ENCODE measurements around the gene TBX1.

The TBX1 gene

DNA sequence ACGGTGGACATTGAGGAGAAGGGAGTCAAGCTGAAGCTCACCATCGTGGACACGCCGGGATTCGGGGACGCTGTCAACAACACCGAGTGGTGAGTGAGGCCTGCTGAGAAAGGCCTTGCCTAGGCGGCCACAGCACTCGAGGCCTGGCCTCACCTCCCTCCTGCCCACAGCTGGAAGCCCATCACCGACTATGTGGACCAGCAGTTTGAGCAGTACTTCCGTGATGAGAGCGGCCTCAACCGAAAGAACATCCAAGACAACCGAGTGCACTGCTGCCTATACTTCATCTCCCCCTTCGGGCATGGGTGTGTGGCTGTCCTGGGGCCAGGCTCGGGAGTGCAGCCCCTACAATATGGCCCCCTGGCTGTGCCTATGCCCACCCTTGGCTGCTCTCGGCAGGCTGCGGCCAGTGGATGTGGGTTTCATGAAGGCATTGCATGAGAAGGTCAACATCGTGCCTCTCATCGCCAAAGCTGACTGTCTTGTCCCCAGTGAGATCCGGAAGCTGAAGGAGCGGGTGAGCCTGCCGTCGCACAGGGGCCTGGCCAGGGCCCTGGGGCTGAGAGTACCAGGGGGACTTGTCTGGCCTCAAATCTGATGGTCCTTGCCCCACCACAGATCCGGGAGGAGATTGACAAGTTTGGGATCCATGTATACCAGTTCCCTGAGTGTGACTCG, 40.3 kb upstream of the TBX1 start:
- no peak overlapping the region for H3K9ac ChIP-seq (ENCODE audit: low read length)
- no peak overlapping the region for H3K4ac ChIP-seq (ENCODE audit: low read depth, low read length)
- no peak overlapping the region for H3K23ac ChIP-seq (ENCODE audit: low read length)
- no peak for DNase-seq
- peaks cover 80% of the 10 kb centered on the region for H3K27me3 ChIP-seq (ENCODE audit: insufficient read depth, low read length)
- H3K27ac ChIP-seq (ENCODE audit: low read depth, low read length): no peak overlapping the region
- no peak overlapping the region for H2BK12ac ChIP-seq (ENCODE audit: low read length)
- no peak overlapping the region for H2AFZ ChIP-seq (ENCODE audit: insufficient read depth, low read length, poor library complexity)
- no peak overlapping the region for H4K12ac ChIP-seq (ENCODE audit: low read depth, low read length)
- H3K4me3 ChIP-seq (ENCODE audit: low read depth, low read length): no peak overlapping the region
- H4K8ac ChIP-seq (ENCODE audit: low read depth, low read length): no peak overlapping the region
- H3K9me3 ChIP-seq (ENCODE audit: insufficient read depth, low read depth, low read length): peaks cover 35% of the 10 kb centered on the region
- no peaks in the 10 kb centered on the region for H3K36me3 ChIP-seq (ENCODE audit: control insufficient read depth in 1 of 2, insufficient read depth in 2 of 2, low read length in 2 of 2)
- H4K91ac ChIP-seq (ENCODE audit: low read depth, low read length): no peak overlapping the region
- H2BK120ac ChIP-seq (ENCODE audit: insufficient read depth, low read length, poor library complexity): no peak overlapping the region
- no peak overlapping the region for H2BK5ac ChIP-seq (ENCODE audit: low read depth, low read length, poor library complexity)
- WGBS (ENCODE audit: extremely low coverage, insufficient coverage, insufficient read length): no CpG with 5 or more reads among the region's 26 CpGs
- H3K4me1 ChIP-seq (ENCODE audit: control insufficient read depth in 1 of 2, insufficient read depth in 2 of 2, low read length in 2 of 2): peaks cover 20 to 22% of the 10 kb centered on the region in 2 experiments
- H3K18ac ChIP-seq (ENCODE audit: low read length): no peak overlapping the region
- H3K79me1 ChIP-seq (ENCODE audit: low read length): no peaks in the 10 kb centered on the region
- H2AK5ac ChIP-seq (ENCODE audit: low read length): no peak overlapping the region
- H3K4me2 ChIP-seq (ENCODE audit: low read length): no peak overlapping the region
- H3K14ac ChIP-seq (ENCODE audit: low read length): no peak overlapping the region
- no peaks in the 10 kb centered on the region for H3K79me2 ChIP-seq (ENCODE audit: control insufficient read depth, insufficient read depth, low read length, poor library complexity)

DNA sequence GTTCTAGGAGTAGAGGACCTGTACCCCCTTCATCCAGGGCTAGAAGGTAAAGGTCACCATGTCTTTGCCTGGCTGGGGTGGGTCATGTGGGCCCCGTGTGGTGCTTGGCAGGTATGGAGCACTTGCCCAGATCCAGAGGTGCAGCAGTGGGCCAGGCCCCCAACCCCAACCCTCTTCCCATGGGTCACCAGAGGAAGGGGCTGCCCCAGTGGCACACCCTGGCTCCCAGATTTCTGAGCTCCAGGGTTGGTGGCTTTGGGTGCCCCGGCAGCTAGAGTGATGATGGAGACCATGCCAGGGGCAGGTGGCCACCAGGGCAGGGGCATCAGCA, 39.6 kb upstream of the TBX1 start:
- Histone ChIP-seq H2BK12ac (ENCODE audit: low read length) (no peak overlapping the region), H4K91ac (ENCODE audit: low read depth, low read length) (no peak overlapping the region), H3K4me2 (ENCODE audit: low read length) (no peak overlapping the region), H3K79me2 (ENCODE audit: control insufficient read depth, insufficient read depth, low read length, poor library complexity) (no peaks in the 10 kb centered on the region), H2AFZ (ENCODE audit: insufficient read depth, low read length, poor library complexity) (no peak overlapping the region), H3K14ac (ENCODE audit: low read length) (no peak overlapping the region), H3K18ac (ENCODE audit: low read length) (no peak overlapping the region), H3K79me1 (ENCODE audit: low read length) (no peaks in the 10 kb centered on the region), H3K4ac (ENCODE audit: low read depth, low read length) (no peak overlapping the region), H4K12ac (ENCODE audit: low read depth, low read length) (no peak overlapping the region), H3K9me3 (ENCODE audit: insufficient read depth, low read depth, low read length) (peaks cover 40% of the 10 kb centered on the region), H3K27ac (ENCODE audit: low read depth, low read length) (no peak overlapping the region), H3K4me1 (ENCODE audit: control insufficient read depth in 1 of 2, insufficient read depth in 2 of 2, low read length in 2 of 2) (peaks cover 20 to 22% of the 10 kb centered on the region in 2 experiments), H3K9ac (ENCODE audit: low read length) (no peak overlapping the region), H3K36me3 (ENCODE audit: control insufficient read depth in 1 of 2, insufficient read depth in 2 of 2, low read length in 2 of 2) (no peaks in the 10 kb centered on the region), H2AK5ac (ENCODE audit: low read length) (no peak overlapping the region), H3K4me3 (ENCODE audit: low read depth, low read length) (no peak overlapping the region), H2BK120ac (ENCODE audit: insufficient read depth, low read length, poor library complexity) (no peak overlapping the region), H3K27me3 (ENCODE audit: insufficient read depth, low read length) (peaks cover 78% of the 10 kb centered on the region), H3K23ac (ENCODE audit: low read length) (no peak overlapping the region), H4K8ac (ENCODE audit: low read depth, low read length) (no peak overlapping the region), H2BK5ac (ENCODE audit: low read depth, low read length, poor library complexity) (no peak overlapping the region)
- no peak for DNase-seq
- WGBS (ENCODE audit: extremely low coverage, insufficient coverage, insufficient read length): no CpG with 5 or more reads among the region's 2 CpGs

DNA sequence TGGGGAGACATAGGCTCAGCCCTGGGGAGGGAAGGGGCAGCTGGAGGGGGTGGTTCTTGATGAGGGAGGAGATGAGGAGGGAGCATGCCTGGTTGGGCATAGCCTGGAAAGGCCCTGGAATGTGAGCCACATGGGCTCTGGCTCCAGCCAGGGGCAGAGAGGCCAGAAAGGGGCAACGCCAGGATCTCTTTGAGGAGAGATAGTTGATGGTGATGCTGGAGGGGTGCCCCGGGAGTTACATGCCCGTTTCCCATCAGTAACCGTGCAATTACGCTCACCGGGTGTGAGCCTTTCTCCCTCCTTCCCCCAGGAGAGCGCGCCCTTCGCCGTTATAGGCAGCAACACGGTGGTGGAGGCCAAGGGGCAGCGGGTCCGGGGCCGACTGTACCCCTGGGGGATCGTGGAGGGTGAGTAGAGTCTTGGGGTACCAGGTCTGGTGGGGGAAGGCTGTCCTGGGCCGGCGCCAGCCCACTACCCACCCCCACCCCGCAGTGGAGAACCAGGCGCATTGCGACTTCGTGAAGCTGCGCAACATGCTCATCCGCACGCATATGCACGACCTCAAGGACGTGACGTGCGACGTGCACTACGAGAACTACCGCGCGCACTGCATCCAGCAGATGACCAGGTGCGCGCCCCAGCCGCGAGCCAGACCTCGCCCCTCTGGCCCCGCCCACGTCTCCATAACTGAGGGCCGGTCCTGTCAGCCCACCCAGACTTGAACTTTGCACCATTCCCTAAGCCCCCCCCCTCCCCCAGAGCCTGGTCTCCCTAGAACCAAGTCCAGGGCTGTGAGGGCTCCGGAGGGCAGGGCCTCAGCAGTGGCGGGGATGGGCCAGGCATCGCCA, 39.0 kb upstream of the TBX1 start:
- peak overlapping the region; percentile 3 for H3K4me3 ChIP-seq (ENCODE audit: low read depth, low read length)
- no peak overlapping the region for H3K27ac ChIP-seq (ENCODE audit: low read depth, low read length)
- no peak overlapping the region for H3K23ac ChIP-seq (ENCODE audit: low read length)
- no peak overlapping the region for H2AK5ac ChIP-seq (ENCODE audit: low read length)
- H3K4me1 ChIP-seq (ENCODE audit: control insufficient read depth in 1 of 2, insufficient read depth in 2 of 2, low read length in 2 of 2): peaks cover 20 to 22% of the 10 kb centered on the region in 2 experiments
- no peak overlapping the region for H3K18ac ChIP-seq (ENCODE audit: low read length)
- no peak overlapping the region for H3K4ac ChIP-seq (ENCODE audit: low read depth, low read length)
- peaks cover 82% of the 10 kb centered on the region for H3K27me3 ChIP-seq (ENCODE audit: insufficient read depth, low read length)
- no peak overlapping the region for H4K12ac ChIP-seq (ENCODE audit: low read depth, low read length)
- no peak overlapping the region for H3K9ac ChIP-seq (ENCODE audit: low read length)
- H3K79me1 ChIP-seq (ENCODE audit: low read length): no peaks in the 10 kb centered on the region
- no peak overlapping the region for H2BK120ac ChIP-seq (ENCODE audit: insufficient read depth, low read length, poor library complexity)
- no peak overlapping the region for H2BK12ac ChIP-seq (ENCODE audit: low read length)
- no peak overlapping the region for H3K14ac ChIP-seq (ENCODE audit: low read length)
- no peaks in the 10 kb centered on the region for H3K36me3 ChIP-seq (ENCODE audit: control insufficient read depth in 1 of 2, insufficient read depth in 2 of 2, low read length in 2 of 2)
- H3K79me2 ChIP-seq (ENCODE audit: control insufficient read depth, insufficient read depth, low read length, poor library complexity): no peaks in the 10 kb centered on the region
- WGBS (ENCODE audit: extremely low coverage, insufficient coverage, insufficient read length): no CpG with 5 or more reads among the region's 44 CpGs
- no peak for DNase-seq
- no peak overlapping the region for H3K4me2 ChIP-seq (ENCODE audit: low read length)
- H2BK5ac ChIP-seq (ENCODE audit: low read depth, low read length, poor library complexity): no peak overlapping the region
- peaks cover 45% of the 10 kb centered on the region for H3K9me3 ChIP-seq (ENCODE audit: insufficient read depth, low read depth, low read length)
- H4K91ac ChIP-seq (ENCODE audit: low read depth, low read length): no peak overlapping the region
- no peak overlapping the region for H4K8ac ChIP-seq (ENCODE audit: low read depth, low read length)
- H2AFZ ChIP-seq (ENCODE audit: insufficient read depth, low read length, poor library complexity): no peak overlapping the region

DNA sequence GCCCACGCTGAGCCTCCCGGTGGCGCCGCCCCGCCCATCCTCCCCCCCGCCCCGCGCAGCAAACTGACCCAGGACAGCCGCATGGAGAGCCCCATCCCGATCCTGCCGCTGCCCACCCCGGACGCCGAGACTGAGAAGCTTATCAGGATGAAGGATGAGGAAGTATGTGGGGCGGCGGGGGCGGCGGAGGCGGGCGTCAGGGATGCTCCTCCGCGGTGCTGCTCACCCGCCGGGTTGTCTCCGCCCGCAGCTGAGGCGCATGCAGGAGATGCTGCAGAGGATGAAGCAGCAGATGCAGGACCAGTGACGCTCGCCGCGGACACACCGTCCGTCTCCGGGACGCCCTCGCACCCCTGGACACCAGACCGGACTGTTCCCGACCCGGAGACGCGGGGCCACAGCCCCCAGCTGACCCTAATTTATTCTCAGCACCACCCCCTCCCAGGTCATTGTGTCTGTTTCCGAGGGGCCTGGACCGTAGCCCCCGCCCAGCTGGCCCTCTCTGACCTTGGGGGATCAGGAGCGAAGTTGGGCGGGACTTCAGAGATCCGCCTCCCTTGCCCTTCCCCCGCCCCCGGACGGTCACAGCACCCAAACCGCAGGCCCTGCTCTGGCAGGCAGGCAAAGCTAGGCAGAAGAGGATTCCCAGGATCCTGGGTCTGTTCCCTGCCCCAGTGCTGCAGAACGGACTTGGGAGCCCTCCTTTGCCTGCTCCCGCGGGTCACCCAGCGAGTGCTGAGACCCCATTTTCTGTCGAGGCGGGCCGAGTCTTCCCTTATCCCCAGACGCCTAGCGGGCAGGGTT, 38.2 kb upstream of the TBX1 start:
- H3K9ac ChIP-seq (ENCODE audit: low read length): no peak overlapping the region
- H2BK12ac ChIP-seq (ENCODE audit: low read length): no peak overlapping the region
- H3K79me1 ChIP-seq (ENCODE audit: low read length): no peaks in the 10 kb centered on the region
- no peak overlapping the region for H4K12ac ChIP-seq (ENCODE audit: low read depth, low read length)
- no peak overlapping the region for H3K23ac ChIP-seq (ENCODE audit: low read length)
- no peak overlapping the region for H3K4me3 ChIP-seq (ENCODE audit: low read depth, low read length)
- no peak overlapping the region for H3K4ac ChIP-seq (ENCODE audit: low read depth, low read length)
- no peak overlapping the region for H2AFZ ChIP-seq (ENCODE audit: insufficient read depth, low read length, poor library complexity)
- H2AK5ac ChIP-seq (ENCODE audit: low read length): no peak overlapping the region
- H2BK120ac ChIP-seq (ENCODE audit: insufficient read depth, low read length, poor library complexity): no peak overlapping the region
- H3K9me3 ChIP-seq (ENCODE audit: insufficient read depth, low read depth, low read length): peaks cover 53% of the 10 kb centered on the region
- no peak overlapping the region for H3K14ac ChIP-seq (ENCODE audit: low read length)
- H3K4me1 ChIP-seq (ENCODE audit: control insufficient read depth in 1 of 2, insufficient read depth in 2 of 2, low read length in 2 of 2): peaks cover 20 to 22% of the 10 kb centered on the region in 2 experiments
- H4K8ac ChIP-seq (ENCODE audit: low read depth, low read length): no peak overlapping the region
- H2BK5ac ChIP-seq (ENCODE audit: low read depth, low read length, poor library complexity): no peak overlapping the region
- H3K18ac ChIP-seq (ENCODE audit: low read length): no peak overlapping the region
- no peak overlapping the region for H3K27ac ChIP-seq (ENCODE audit: low read depth, low read length)
- H3K79me2 ChIP-seq (ENCODE audit: control insufficient read depth, insufficient read depth, low read length, poor library complexity): no peaks in the 10 kb centered on the region
- H3K27me3 ChIP-seq (ENCODE audit: insufficient read depth, low read length): peaks cover 90% of the 10 kb centered on the region
- no peak overlapping the region for H4K91ac ChIP-seq (ENCODE audit: low read depth, low read length)
- no peaks in the 10 kb centered on the region for H3K36me3 ChIP-seq (ENCODE audit: control insufficient read depth in 1 of 2, insufficient read depth in 2 of 2, low read length in 2 of 2)
- peak in 1 of 2 donors; percentile 15 for DNase-seq
- no peak overlapping the region for H3K4me2 ChIP-seq (ENCODE audit: low read length)
- WGBS (ENCODE audit: extremely low coverage, insufficient coverage, insufficient read length): no CpG with 5 or more reads among the region's 60 CpGs
